WERI-Rb-1 (cell line): ENCODE measurements around the gene CTSK.

Experiments
- DNase-seq: peaks from one replicate; pipeline ENCODE4 v3.0.0-alpha.2; 2020
- H3K27ac ChIP-seq: fragments of 250-450 bp; sonication (Bioruptor Pico); 2 replicates; pipeline ENCODE4 v1.5.1; 2020; ENCODE audit warnings: mild to moderate bottlenecking, moderate library complexity
- H3K27me3 ChIP-seq: fragments of 250-450 bp; sonication (Bioruptor Pico); 2 replicates; pipeline ENCODE4 v1.5.1; 2021; ENCODE audit warnings: mild to moderate bottlenecking, low read depth, moderate library complexity; ENCODE audit not compliant: insufficient read depth, severe bottlenecking
- H3K36me3 ChIP-seq: fragments of 250-450 bp; sonication (Bioruptor Pico); 2 replicates; pipeline ENCODE4 v1.5.1; 2020; ENCODE audit warnings: mild to moderate bottlenecking, moderate library complexity
- H3K4me3 ChIP-seq: 2 replicates; pipeline ENCODE4 v1.5.1; 2011; ENCODE audit warnings: low read depth, mild to moderate bottlenecking, control low read depth, low read length
- H3K9me3 ChIP-seq: fragments of 250-450 bp; sonication (Bioruptor Pico); 2 replicates; pipeline ENCODE4 v1.5.1; 2021; ENCODE audit warnings: mild to moderate bottlenecking, moderate library complexity; ENCODE audit not compliant: severe bottlenecking
- TF ChIP-seq, protein P1 (sequence below): IDR thresholded peaks from 2 replicates; pipeline ENCODE4 v1.5.1; 2011; ENCODE audit warnings: low read depth, mild to moderate bottlenecking, control low read depth, inconsistent platforms, low read length

CTSK gene

GRCh38 chr1:150761801-150762200 is 46.3 kb downstream of the CTSK start:
- Histone ChIP-seq H3K36me3 (no peaks in the 10 kb centered on the region), H3K27ac (no peak overlapping the region), H3K9me3 (peaks cover 5% of the 10 kb centered on the region), H3K4me3 (no peak overlapping the region), H3K27me3 (no peaks in the 10 kb centered on the region)
- TF ChIP-seq, protein P1, sequence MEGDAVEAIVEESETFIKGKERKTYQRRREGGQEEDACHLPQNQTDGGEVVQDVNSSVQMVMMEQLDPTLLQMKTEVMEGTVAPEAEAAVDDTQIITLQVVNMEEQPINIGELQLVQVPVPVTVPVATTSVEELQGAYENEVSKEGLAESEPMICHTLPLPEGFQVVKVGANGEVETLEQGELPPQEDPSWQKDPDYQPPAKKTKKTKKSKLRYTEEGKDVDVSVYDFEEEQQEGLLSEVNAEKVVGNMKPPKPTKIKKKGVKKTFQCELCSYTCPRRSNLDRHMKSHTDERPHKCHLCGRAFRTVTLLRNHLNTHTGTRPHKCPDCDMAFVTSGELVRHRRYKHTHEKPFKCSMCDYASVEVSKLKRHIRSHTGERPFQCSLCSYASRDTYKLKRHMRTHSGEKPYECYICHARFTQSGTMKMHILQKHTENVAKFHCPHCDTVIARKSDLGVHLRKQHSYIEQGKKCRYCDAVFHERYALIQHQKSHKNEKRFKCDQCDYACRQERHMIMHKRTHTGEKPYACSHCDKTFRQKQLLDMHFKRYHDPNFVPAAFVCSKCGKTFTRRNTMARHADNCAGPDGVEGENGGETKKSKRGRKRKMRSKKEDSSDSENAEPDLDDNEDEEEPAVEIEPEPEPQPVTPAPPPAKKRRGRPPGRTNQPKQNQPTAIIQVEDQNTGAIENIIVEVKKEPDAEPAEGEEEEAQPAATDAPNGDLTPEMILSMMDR, result no peak
- DNase-seq, result no peak

GRCh38 chr1:150760013-150760412 is 48.0 kb downstream of the CTSK start:
- no peak overlapping the region for H3K27ac ChIP-seq
- no peak for DNase-seq
- no peaks in the 10 kb centered on the region for H3K36me3 ChIP-seq
- TF ChIP-seq, protein P1, result no peak
- peaks cover 5% of the 10 kb centered on the region for H3K9me3 ChIP-seq
- H3K4me3 ChIP-seq, result no peak overlapping the region
- H3K27me3 ChIP-seq, result no peaks in the 10 kb centered on the region

GRCh38 chr1:150753416-150753815 is 54.6 kb downstream of the CTSK start:
- H3K27ac ChIP-seq, result no peak overlapping the region
- no peak for DNase-seq
- TF ChIP-seq, protein P1, result no peak

DNA sequence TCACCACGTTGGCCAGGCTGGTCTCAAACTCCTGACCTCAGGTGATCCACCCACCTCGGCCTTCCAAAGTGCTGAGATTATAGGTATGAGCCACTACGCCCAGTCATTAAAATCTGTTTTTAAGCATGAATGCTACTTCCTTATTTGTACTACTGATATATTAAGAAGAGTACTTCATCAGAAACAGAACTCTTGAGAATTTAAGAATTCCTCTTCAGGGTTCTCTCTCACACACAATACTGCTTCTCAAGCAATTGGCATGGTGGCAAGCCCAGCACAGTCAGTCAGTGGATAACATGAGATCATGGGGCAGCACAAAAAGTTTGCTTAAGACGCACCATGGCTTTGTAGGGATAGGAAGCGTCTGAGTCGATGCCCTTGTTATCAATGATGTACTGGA is 56.6 kb downstream of the CTSK start:
- Histone ChIP-seq H3K27me3 (no peaks in the 10 kb centered on the region), H3K27ac (no peak overlapping the region), H3K4me3 (no peak overlapping the region), H3K9me3 (no peaks in the 10 kb centered on the region), H3K36me3 (no peaks in the 10 kb centered on the region)
- TF ChIP-seq, protein P1, result no peak
- no peak for DNase-seq

More at GRCh38 chr1:150753416-150753815, 54.6 kb downstream of the CTSK start:
- Histone ChIP-seq H3K4me3 (no peak overlapping the region), H3K36me3 (no peaks in the 10 kb centered on the region), H3K27me3 (no peaks in the 10 kb centered on the region), H3K9me3 (no peaks in the 10 kb centered on the region)

- H3K4me3 ChIP-seq, result no peak overlapping the region
- TF ChIP-seq, protein P1, result no peak
- DNase-seq, result no peak
- no peaks in the 10 kb centered on the region for H3K27me3 ChIP-seq
- H3K9me3 ChIP-seq, result no peaks in the 10 kb centered on the region
- H3K27ac ChIP-seq, result no peak overlapping the region
- no peaks in the 10 kb centered on the region for H3K36me3 ChIP-seq
These were observed 58.2 kb downstream of the CTSK start for GRCh38 chr1:150749720-150750311.
